ENCODE measurements around the gene VPREB3. TPM values are rescaled to one million over a fixed set of nuclear protein-coding genes. Genes with fewer than 3 reads are reported as not detected.

The VPREB3 gene
- total and polyA plus RNA-seq, 10 of the 15 experiments (the other 5 are each of a cell fraction or from before 2014, with no cell fraction given), result 0.75 to 79.5 (median 23.8) TPM

DNA sequence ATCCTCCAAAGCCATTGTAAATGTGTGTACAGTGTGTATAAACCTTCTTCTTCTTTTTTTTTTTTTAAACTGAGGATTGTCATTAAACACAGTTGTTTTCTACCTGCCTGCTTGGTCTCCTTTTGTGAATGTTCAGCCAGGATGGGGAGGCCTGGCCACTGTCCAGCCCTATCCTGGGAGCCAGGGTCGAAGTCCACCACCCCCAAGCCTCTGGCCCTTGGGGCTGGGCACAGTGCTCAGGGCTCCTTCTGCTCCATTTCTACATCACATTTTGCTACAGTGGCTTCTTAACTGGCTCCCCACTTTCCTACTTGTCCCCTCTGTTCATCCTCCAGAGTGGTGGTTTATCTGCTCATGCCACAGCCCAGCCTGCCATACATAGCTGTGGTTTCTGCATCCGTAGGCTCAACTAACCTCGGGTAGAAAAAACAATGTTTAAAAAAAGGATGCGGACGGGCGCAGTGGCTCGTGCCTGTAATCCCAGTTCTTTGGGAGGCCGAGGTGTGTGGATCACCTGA, 30.0 kb upstream of the VPREB3 start:
- no peaks in the 10 kb centered on the region for H3K9me3 ChIP-seq (replicated peaks; ENCODE audit: control insufficient read depth, insufficient read depth, low read length)
- ATAC-seq (no peak), DNase-seq (ENCODE audit: low read depth, low spot score) (no peak), FAIRE-seq (no peak)
- ChIA-PET POLR2A (no interaction called here), RAD21 (ENCODE audit: unreplicated experiment) (no interaction called here), CTCF (interaction anchor here (0.8 kb wide), 1 partner anchor 16 kb away, joined by 3 read pairs; no protein-coding TSS in a partner anchor), SMC1A (ENCODE audit: uncharacterized antibody, unreplicated experiment) (no interaction called here)
- H4K20me1 ChIP-seq (ENCODE audit: control insufficient read depth, insufficient read depth), result 0 out of 2 replicates have a peak, but pooled peaks cover 4% of the 10 kb centered on the region
- no peaks in the 10 kb centered on the region for H3K36me3 ChIP-seq (ENCODE audit: control insufficient read depth in 2 of 2, insufficient read depth in 2 of 2, low read length in 1 of 2)
- H3K79me2 ChIP-seq (ENCODE audit: control insufficient read depth, insufficient read depth, low read length), result peaks cover 22% of the 10 kb centered on the region
- peaks cover 0 to 2% of the 10 kb centered on the region in 2 experiments; a peak in 1 of 4 replicates for H3K27me3 ChIP-seq (replicated peaks in 1 of 2; ENCODE audit: control insufficient read depth in 2 of 2, insufficient read depth in 2 of 2, low read length in 1 of 2)
- no peak overlapping the region for H3K9ac ChIP-seq (ENCODE audit: control insufficient read depth, insufficient read depth, low read length)
- no peak overlapping the region for H3K27ac ChIP-seq (ENCODE audit: control insufficient read depth, insufficient read depth)
- no peak overlapping the region for H3K4me3 ChIP-seq
- intact Hi-C loops (cut with micrococcal nuclease; ENCODE audit: unreplicated experiment), result no loop called here
- no peak overlapping the region for H2AFZ ChIP-seq (ENCODE audit: control insufficient read depth, low read depth, low read length)
- H3K4me1 ChIP-seq (ENCODE audit: control insufficient read depth, insufficient read depth, low read length), result peaks cover 6% of the 10 kb centered on the region
- H3K4me2 ChIP-seq (ENCODE audit: control insufficient read depth, insufficient read depth), result no peak overlapping the region
- in situ Hi-C loops (cut with MboI), result no loop called here
- WGBS (ENCODE audit: insufficient coverage, insufficient replicate concordance, low lambda C conversion rate, missing lambda C conversion rate), result 37% methylated on average over 8 of the region's 8 CpGs
- BruUV-seq (replicated peaks), result no TSS peak
- TF ChIP-seq POLR2A (IDR thresholded peaks at IDR 0.05; ENCODE audit: low read depth, low read length) (no peak), MLLT1 (IDR thresholded peaks at IDR 0.05) (no peak), SUZ12 (IDR thresholded peaks at IDR 0.05; ENCODE audit: unreplicated experiment) (no peak), SUPT20H (IDR thresholded peaks at IDR 0.05; ENCODE audit: borderline replicate concordance, control insufficient read depth, low read depth, low read length) (no peak), SMAD5 (IDR thresholded peaks at IDR 0.05; ENCODE audit: low read depth) (no peak), PAX5 (IDR thresholded peaks at IDR 0.05; ENCODE audit: borderline replicate concordance, low read depth, low read length) (no peak), CBX5 (IDR thresholded peaks at IDR 0.05; ENCODE audit: low read depth) (no peak), IRF5 (IDR thresholded peaks at IDR 0.05; ENCODE audit: borderline replicate concordance) (no peak), SREBF2 (IDR thresholded peaks at IDR 0.05; ENCODE audit: low read length) (no peak), ZSCAN29 (IDR thresholded peaks at IDR 0.05) (no peak), SMAD1 (IDR thresholded peaks at IDR 0.05; ENCODE audit: low read depth, partially characterized antibody) (no peak)
- TF ChIP-seq, protein P1, sequence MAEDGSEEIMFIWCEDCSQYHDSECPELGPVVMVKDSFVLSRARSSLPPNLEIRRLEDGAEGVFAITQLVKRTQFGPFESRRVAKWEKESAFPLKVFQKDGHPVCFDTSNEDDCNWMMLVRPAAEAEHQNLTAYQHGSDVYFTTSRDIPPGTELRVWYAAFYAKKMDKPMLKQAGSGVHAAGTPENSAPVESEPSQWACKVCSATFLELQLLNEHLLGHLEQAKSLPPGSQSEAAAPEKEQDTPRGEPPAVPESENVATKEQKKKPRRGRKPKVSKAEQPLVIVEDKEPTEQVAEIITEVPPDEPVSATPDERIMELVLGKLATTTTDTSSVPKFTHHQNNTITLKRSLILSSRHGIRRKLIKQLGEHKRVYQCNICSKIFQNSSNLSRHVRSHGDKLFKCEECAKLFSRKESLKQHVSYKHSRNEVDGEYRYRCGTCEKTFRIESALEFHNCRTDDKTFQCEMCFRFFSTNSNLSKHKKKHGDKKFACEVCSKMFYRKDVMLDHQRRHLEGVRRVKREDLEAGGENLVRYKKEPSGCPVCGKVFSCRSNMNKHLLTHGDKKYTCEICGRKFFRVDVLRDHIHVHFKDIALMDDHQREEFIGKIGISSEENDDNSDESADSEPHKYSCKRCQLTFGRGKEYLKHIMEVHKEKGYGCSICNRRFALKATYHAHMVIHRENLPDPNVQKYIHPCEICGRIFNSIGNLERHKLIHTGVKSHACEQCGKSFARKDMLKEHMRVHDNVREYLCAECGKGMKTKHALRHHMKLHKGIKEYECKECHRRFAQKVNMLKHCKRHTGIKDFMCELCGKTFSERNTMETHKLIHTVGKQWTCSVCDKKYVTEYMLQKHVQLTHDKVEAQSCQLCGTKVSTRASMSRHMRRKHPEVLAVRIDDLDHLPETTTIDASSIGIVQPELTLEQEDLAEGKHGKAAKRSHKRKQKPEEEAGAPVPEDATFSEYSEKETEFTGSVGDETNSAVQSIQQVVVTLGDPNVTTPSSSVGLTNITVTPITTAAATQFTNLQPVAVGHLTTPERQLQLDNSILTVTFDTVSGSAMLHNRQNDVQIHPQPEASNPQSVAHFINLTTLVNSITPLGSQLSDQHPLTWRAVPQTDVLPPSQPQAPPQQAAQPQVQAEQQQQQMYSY (CRISPR knock-in tag; IDR thresholded peaks at IDR 0.05), result no peak
- TF ChIP-seq, protein P2, sequence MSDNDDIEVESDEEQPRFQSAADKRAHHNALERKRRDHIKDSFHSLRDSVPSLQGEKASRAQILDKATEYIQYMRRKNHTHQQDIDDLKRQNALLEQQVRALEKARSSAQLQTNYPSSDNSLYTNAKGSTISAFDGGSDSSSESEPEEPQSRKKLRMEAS (IDR thresholded peaks at IDR 0.05; ENCODE audit: low read depth, low read length), result no peak
- TF ChIP-seq, protein P3, sequence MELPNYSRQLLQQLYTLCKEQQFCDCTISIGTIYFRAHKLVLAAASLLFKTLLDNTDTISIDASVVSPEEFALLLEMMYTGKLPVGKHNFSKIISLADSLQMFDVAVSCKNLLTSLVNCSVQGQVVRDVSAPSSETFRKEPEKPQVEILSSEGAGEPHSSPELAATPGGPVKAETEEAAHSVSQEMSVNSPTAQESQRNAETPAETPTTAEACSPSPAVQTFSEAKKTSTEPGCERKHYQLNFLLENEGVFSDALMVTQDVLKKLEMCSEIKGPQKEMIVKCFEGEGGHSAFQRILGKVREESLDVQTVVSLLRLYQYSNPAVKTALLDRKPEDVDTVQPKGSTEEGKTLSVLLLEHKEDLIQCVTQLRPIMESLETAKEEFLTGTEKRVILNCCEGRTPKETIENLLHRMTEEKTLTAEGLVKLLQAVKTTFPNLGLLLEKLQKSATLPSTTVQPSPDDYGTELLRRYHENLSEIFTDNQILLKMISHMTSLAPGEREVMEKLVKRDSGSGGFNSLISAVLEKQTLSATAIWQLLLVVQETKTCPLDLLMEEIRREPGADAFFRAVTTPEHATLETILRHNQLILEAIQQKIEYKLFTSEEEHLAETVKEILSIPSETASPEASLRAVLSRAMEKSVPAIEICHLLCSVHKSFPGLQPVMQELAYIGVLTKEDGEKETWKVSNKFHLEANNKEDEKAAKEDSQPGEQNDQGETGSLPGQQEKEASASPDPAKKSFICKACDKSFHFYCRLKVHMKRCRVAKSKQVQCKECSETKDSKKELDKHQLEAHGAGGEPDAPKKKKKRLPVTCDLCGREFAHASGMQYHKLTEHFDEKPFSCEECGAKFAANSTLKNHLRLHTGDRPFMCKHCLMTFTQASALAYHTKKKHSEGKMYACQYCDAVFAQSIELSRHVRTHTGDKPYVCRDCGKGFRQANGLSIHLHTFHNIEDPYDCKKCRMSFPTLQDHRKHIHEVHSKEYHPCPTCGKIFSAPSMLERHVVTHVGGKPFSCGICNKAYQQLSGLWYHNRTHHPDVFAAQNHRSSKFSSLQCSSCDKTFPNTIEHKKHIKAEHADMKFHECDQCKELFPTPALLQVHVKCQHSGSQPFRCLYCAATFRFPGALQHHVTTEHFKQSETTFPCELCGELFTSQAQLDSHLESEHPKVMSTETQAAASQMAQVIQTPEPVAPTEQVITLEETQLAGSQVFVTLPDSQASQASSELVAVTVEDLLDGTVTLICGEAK (IDR thresholded peaks at IDR 0.05; ENCODE audit: borderline replicate concordance), result no peak

Measured in GM12878 (cell line).